IMR-90 (cell line): Measurements from ENCODE around the gene UGT2B28. TPM values are rescaled to one million over a fixed set of nuclear protein-coding genes. Genes with fewer than 3 reads are reported as not detected.
"Not testable (repeated sequence)": the region's sequence is repeated elsewhere in the genome, so short reads cannot be mapped to it uniquely, and the experiment has no call there.

Experiments
- ATAC-seq: fragments of 200-7000 bp; cut with Tn5 transposase; 2 replicates; pipeline ENCODE4 v1.9.1; 2020; ENCODE audit warnings: low read depth, mild to moderate bottlenecking, moderate library complexity
- BruUV-seq: library from RNA; stranded (reverse); fragments of 400-500 nt; replicated peaks from 2 replicates; lab custom pipeline; 2021; lab: Mats Ljungman, UMichigan
- CTCF ChIA-PET: fragments of 300-600 bp; formaldehyde crosslinking; extraction: SDS; loops from one replicate; lab custom pipeline; 2021; ENCODE audit warnings: antibody characterized with exemption; lab: Yijun Ruan, JAX
- POLR2A ChIA-PET: fragments of 300-600 bp; sonication (Branson Sonifier 250); formaldehyde crosslinking; loops from one replicate; lab custom pipeline; 2022; ENCODE audit warnings: antibody characterized with exemption; ENCODE audit not compliant: unreplicated experiment; lab: Charles Lee
- DNase-seq: peaks from one replicate; pipeline ENCODE4 v3.0.0; 2013
- H2AFZ ChIP-seq: replicated peaks from 2 replicates; pipeline ENCODE3; 2013; ENCODE audit warnings: low read length, mild to moderate bottlenecking; ENCODE audit not compliant: poor library complexity
- H2AK5ac ChIP-seq: 2 replicates; pipeline ENCODE4 v1.6.1; 2013; ENCODE audit warnings: low read depth, low read length, inconsistent platforms
- H2AK9ac ChIP-seq: replicated peaks from 2 replicates; pipeline ENCODE3; 2013; ENCODE audit warnings: mild to moderate bottlenecking, low read depth, low read length, moderate library complexity; ENCODE audit not compliant: poor library complexity
- H2BK120ac ChIP-seq: 2 replicates; pipeline ENCODE4 v1.6.1; 2013; ENCODE audit warnings: low read depth, low read length, inconsistent platforms
- H2BK15ac ChIP-seq: 3 replicates; pipeline ENCODE4 v1.6.1; 2013; ENCODE audit warnings: low read depth, low read length, inconsistent platforms
- H2BK20ac ChIP-seq: 2 replicates; pipeline ENCODE4 v1.6.1; 2013; ENCODE audit warnings: low read depth, mild to moderate bottlenecking, inconsistent platforms, low read length, moderate library complexity
- H2BK5ac ChIP-seq: 2 replicates; pipeline ENCODE4 v1.6.1; 2013; ENCODE audit warnings: mild to moderate bottlenecking, low read depth, low read length, inconsistent platforms; ENCODE audit not compliant: poor library complexity, severe bottlenecking
- H3K14ac ChIP-seq: replicated peaks from 2 replicates; pipeline ENCODE4 v1.6.1; 2013; ENCODE audit warnings: low read depth, low read length, inconsistent platforms
- H3K18ac ChIP-seq: 2 replicates; pipeline ENCODE4 v1.6.1; 2013; ENCODE audit warnings: low read depth, low read length, control low read depth
- H3K23ac ChIP-seq: 2 replicates; pipeline ENCODE4 v1.6.1; 2013; ENCODE audit warnings: low read depth, low read length, inconsistent platforms
- H3K27ac ChIP-seq: 2 replicates; pipeline ENCODE4 v1.5.1; 2013; ENCODE audit warnings: mild to moderate bottlenecking, control low read depth, low read length; ENCODE audit not compliant: insufficient read depth
- H3K27me3 ChIP-seq: 2 replicates; pipeline ENCODE4 v1.6.1; 2013; ENCODE audit warnings: low read length; ENCODE audit not compliant: control insufficient read depth, insufficient read depth
- H3K36me3 ChIP-seq: 2 replicates; pipeline ENCODE4 v1.6.1; 2013; ENCODE audit warnings: low read length, mixed read lengths; ENCODE audit not compliant: control insufficient read depth, insufficient read depth
- H3K4ac ChIP-seq: 2 replicates; pipeline ENCODE4 v1.6.1; 2013; ENCODE audit warnings: low read depth, low read length, inconsistent platforms
- H3K4me1 ChIP-seq: 2 replicates; pipeline ENCODE4 v1.6.1; 2013; ENCODE audit warnings: low read length, mixed read lengths; ENCODE audit not compliant: control insufficient read depth, insufficient read depth
- H3K4me2 ChIP-seq: 2 replicates; pipeline ENCODE4 v1.6.1; 2013; ENCODE audit warnings: low read depth, mild to moderate bottlenecking, control low read depth, low read length, moderate library complexity
- H3K4me3 ChIP-seq: 2 replicates; pipeline ENCODE4 v1.5.1; 2013; ENCODE audit warnings: low read depth, mild to moderate bottlenecking, control low read depth, low read length, moderate library complexity; ENCODE audit not compliant: insufficient read depth
- H3K56ac ChIP-seq: 2 replicates; pipeline ENCODE4 v1.6.1; 2013; ENCODE audit warnings: low read length, inconsistent platforms; ENCODE audit not compliant: insufficient read depth; ENCODE audit errors: extremely low read depth
- H3K79me1 ChIP-seq, 2 experiments: 2 replicates each; pipeline ENCODE4 v1.6.1; 2013; ENCODE audit warnings: low read length in 2 of 2, inconsistent platforms in 1 of 2, low read depth in 1 of 2
- H3K9ac ChIP-seq: 2 replicates; pipeline ENCODE4 v1.6.1; 2013; ENCODE audit warnings: low read depth, low read length, control low read depth
- H3K9me1 ChIP-seq: 2 replicates; pipeline ENCODE4 v1.6.1; 2013; ENCODE audit warnings: low read length, inconsistent platforms; ENCODE audit not compliant: insufficient read depth
- H3K9me3 ChIP-seq: 2 replicates; pipeline ENCODE4 v1.6.1; 2013; ENCODE audit warnings: low read length; ENCODE audit not compliant: control insufficient read depth, insufficient read depth
- H4K20me1 ChIP-seq: 2 replicates; pipeline ENCODE4 v1.6.1; 2013; ENCODE audit warnings: low read length, inconsistent platforms; ENCODE audit not compliant: insufficient read depth
- H4K5ac ChIP-seq: 2 replicates; pipeline ENCODE4 v1.6.1; 2013; ENCODE audit warnings: mild to moderate bottlenecking, low read depth, low read length, control low read depth
- H4K8ac ChIP-seq, 2 experiments: 2 replicates each; pipeline ENCODE4 v1.6.1; 2013; ENCODE audit warnings: low read depth in 2 of 2, low read length in 2 of 2, control low read depth in 1 of 2, inconsistent platforms in 1 of 2
- H4K91ac ChIP-seq: 2 replicates; pipeline ENCODE4 v1.6.1; 2013; ENCODE audit warnings: low read depth, low read length, inconsistent platforms; ENCODE audit not compliant: insufficient read depth
- WGBS, 2 experiments: methylation state at CpG; one replicate each; pipeline versions ENCODE4 v1.1.5 to v1.1.7; 2013; ENCODE audit warnings: missing lambda C conversion rate in 2 of 2; ENCODE audit not compliant: insufficient read length in 1 of 2; ENCODE audit errors: extremely low coverage in 2 of 2; 5-methylcytosine and 5-hydroxymethylcytosine counted together
- dilution Hi-C: fragments of 300-500 bp; cut with HindIII; formaldehyde crosslinking; loops from one replicate; pipeline ENCODE4 v1.14.3; 2018; ENCODE audit warnings: low sequenced_read_pairs; ENCODE audit not compliant: unreplicated experiment
- in situ Hi-C: fragments of 300-500 bp; cut with MboI; formaldehyde crosslinking; loops from 3 replicates; pipeline ENCODE4 v1.14.3; 2019; ENCODE audit warnings: low sequenced_read_pairs, inconsistent platforms, mixed read lengths
- intact Hi-C: fragments of 100-400 bp; cut with micrococcal nuclease; formaldehyde crosslinking; loops from 2 replicates; pipeline ENCODE4 v1.10.0; 2022
- polyA plus RNA-seq, 3 experiments: library from polyadenylated mRNA; depleted of rRNA; stranded (reverse); fragments of >200 nt; gene quantifications; 2 replicates each; pipeline ENCODE4 v1.2.3, GENCODE V29; 2012; ENCODE audit warnings: low replicate concordance in 1 of 3
- total RNA-seq: library from RNA; depleted of rRNA; stranded (reverse); fragments of >200 nt; gene quantifications from 2 replicates; pipeline ENCODE4 v1.2.3, GENCODE V29; 2012

UGT2B28 gene
- total and polyA plus RNA-seq, 2 of the 4 experiments (the other 2 are of a cell fraction) = not detected

- POLR2A ChIA-PET, H2AK9ac ChIP-seq, H2BK120ac ChIP-seq, DNase-seq, BruUV-seq, H3K9me1 ChIP-seq, H2BK5ac ChIP-seq, H4K8ac ChIP-seq, H3K4ac ChIP-seq, H3K23ac ChIP-seq, H3K36me3 ChIP-seq, H3K56ac ChIP-seq, H4K5ac ChIP-seq, H3K27ac ChIP-seq, H3K4me3 ChIP-seq, H3K4me1 ChIP-seq, H3K79me1 ChIP-seq, H3K9ac ChIP-seq, H4K91ac ChIP-seq, H3K18ac ChIP-seq, H3K27me3 ChIP-seq, CTCF ChIA-PET, H3K4me2 ChIP-seq, H2AK5ac ChIP-seq, H3K9me3 ChIP-seq, H3K14ac ChIP-seq, in situ Hi-C loops, ATAC-seq, dilution Hi-C loops, H4K20me1 ChIP-seq, H2BK15ac ChIP-seq, H2AFZ ChIP-seq, H2BK20ac ChIP-seq: not testable (repeated sequence)
- intact Hi-C loops = loop anchor here (5.0 kb wide), 1 partner anchor 66 kb away; no protein-coding TSS in a partner anchor
- no CpG with 5 or more reads among the region's 5 CpGs for WGBS, 2 experiments
Measured at GRCh38 chr4:69308426-69309033, 28.3 kb downstream of the UGT2B28 start.

GRCh38 chr4:69309549-69310076 lies 29.3 kb downstream of the UGT2B28 start:
- H2AFZ ChIP-seq, in situ Hi-C loops, H3K79me1 ChIP-seq, H3K23ac ChIP-seq, H3K27ac ChIP-seq, H3K9me3 ChIP-seq, H2AK5ac ChIP-seq, H3K36me3 ChIP-seq, H3K27me3 ChIP-seq, H2BK5ac ChIP-seq, DNase-seq, H3K56ac ChIP-seq, POLR2A ChIA-PET, H3K4me2 ChIP-seq, H4K91ac ChIP-seq, H3K4me1 ChIP-seq, H2BK20ac ChIP-seq, H4K8ac ChIP-seq, H3K4ac ChIP-seq, H2BK120ac ChIP-seq, H4K5ac ChIP-seq, CTCF ChIA-PET, H3K18ac ChIP-seq, H4K20me1 ChIP-seq, H3K9ac ChIP-seq, H3K4me3 ChIP-seq, H3K9me1 ChIP-seq, BruUV-seq, H2BK15ac ChIP-seq, H2AK9ac ChIP-seq, dilution Hi-C loops, H3K14ac ChIP-seq, ATAC-seq: not testable (repeated sequence)
- WGBS, 2 experiments = no CpG with 5 or more reads among the region's 5 CpGs
- intact Hi-C loops = loop anchor here (5.0 kb wide), 1 partner anchor 67 kb away; no protein-coding TSS in a partner anchor
